H7 (cell line): ENCODE data around the gene FOXL2. TPM values are rescaled to one million over a fixed set of nuclear protein-coding genes. Genes with fewer than 3 reads are reported as not detected.
A peak's percentile ranks its signal among the peaks of the same experiment; 100 is the strongest.
"Not testable (repeated sequence)": the region's sequence is repeated elsewhere in the genome, so short reads cannot be mapped to it uniquely, and the experiment has no call there.

Experiments used
- DNase-seq: peaks from one replicate; pipeline ENCODE4 v3.0.0; 2012
- H3K27me3 ChIP-seq: 2 replicates; pipeline ENCODE4 v1.6.0; 2011; ENCODE audit warnings: mild to moderate bottlenecking, low read length; ENCODE audit not compliant: control insufficient read depth, insufficient read depth
- H3K36me3 ChIP-seq: replicated peaks from 2 replicates; pipeline ENCODE4 v1.5.1; 2011; ENCODE audit warnings: low read length; ENCODE audit not compliant: control insufficient read depth, insufficient read depth
- H3K4me3 ChIP-seq: 2 replicates; pipeline ENCODE4 v1.5.1; 2011; ENCODE audit warnings: low read depth, mild to moderate bottlenecking, control low read depth, low read length, moderate library complexity; ENCODE audit not compliant: insufficient read depth
- total RNA-seq: library from RNA; depleted of rRNA; stranded (reverse); fragments of >200 nt; shearing (Covaris generic); gene quantifications from 2 replicates; pipeline ENCODE4 v1.2.3, GENCODE V29; 2014

FOXL2 gene
- total RNA-seq, 1 experiment from 2014 or later: 1.6 TPM

DNA sequence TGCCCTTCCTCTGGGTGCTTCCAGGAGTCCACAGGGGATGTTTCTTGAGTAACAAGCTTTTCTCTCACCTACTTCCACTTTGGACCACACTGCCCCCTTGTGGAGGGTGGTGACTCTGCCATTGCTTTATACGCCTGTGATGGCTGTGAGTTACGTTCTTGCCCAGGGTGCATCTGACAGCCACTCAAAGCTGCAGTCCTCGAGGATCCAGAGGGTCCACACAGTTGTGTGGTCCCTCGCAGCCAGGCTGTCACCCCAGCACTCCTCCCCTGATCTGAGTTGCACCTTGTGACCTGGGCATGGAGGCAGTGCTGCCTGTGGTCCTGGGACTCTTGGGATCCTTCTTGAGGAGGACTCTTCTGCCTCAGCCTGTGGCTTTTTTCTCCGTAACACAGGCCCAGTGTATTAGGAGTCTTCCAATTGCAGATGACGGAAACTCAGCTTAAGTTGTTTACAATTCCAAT lies 23.4 kb downstream of the FOXL2 start:
- DNase-seq: peak; percentile 84
- H3K4me3 ChIP-seq: no peak overlapping the region
- no peaks in the 10 kb centered on the region for H3K36me3 ChIP-seq
- no peaks in the 10 kb centered on the region for H3K27me3 ChIP-seq

DNA sequence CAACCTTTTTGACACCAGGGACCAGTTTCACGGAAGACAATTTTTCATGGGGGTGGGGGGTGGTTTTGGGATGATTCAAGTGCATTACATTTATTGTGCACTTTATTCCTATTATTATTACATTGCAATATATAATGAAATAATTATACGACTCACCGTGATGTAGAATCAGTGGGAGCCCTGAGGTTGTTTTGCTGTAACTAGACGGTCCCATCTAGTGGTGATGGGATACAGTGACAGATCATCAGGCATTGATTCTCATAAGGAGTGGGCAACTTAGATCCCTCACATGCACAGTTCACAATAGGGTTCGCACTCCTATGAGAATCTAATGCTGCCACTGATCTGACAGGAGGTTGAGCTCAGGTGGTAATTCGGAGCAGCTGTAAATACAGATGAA lies 24.5 kb downstream of the FOXL2 start:
- not testable (repeated sequence) for H3K4me3 ChIP-seq, H3K27me3 ChIP-seq, H3K36me3 ChIP-seq, DNase-seq

- no peaks in the 10 kb centered on the region for H3K27me3 ChIP-seq
- DNase-seq: no peak
- no peak overlapping the region for H3K4me3 ChIP-seq
- H3K36me3 ChIP-seq: no peaks in the 10 kb centered on the region
Observed at GRCh38 chr3:138921316-138922292, 25.3 kb downstream of the FOXL2 start.

- no peak overlapping the region for H3K4me3 ChIP-seq
- H3K27me3 ChIP-seq: peaks cover 2% of the 10 kb centered on the region; the same call in 1 of the 2 replicates
- no peaks in the 10 kb centered on the region for H3K36me3 ChIP-seq
- peak; percentile 45 for DNase-seq
Observed at GRCh38 chr3:138919325-138919724, 27.6 kb downstream of the FOXL2 start.

DNA sequence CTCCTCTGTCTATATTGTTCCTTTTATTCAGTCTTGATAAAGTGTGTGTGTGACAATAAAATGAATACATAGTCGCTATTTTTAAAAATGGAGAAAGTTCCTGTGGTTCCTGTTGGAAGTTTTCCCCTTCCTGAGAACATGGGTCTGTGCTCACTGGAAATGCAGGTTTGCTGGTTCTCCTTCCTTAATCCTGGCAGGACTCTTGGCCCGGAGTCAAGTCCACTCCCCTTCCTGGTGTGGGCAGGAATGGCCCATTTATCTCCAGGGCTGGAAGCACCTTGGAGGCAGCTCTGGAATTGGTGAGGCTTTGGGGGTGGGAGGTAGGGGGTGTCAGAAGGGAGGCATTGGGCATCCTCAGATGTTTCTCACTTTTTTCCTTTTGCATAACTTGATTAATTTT lies 30.1 kb downstream of the FOXL2 start:
- Histone ChIP-seq H3K4me3 (no peak overlapping the region), H3K36me3 (no peaks in the 10 kb centered on the region), H3K27me3 (peaks cover 2% of the 10 kb centered on the region; the same call in 1 of the 2 replicates)
- no peak for DNase-seq

- Histone ChIP-seq H3K4me3 (peak overlapping the region; percentile 86), H3K36me3 (no peaks in the 10 kb centered on the region), H3K27me3 (peaks cover 2% of the 10 kb centered on the region; the same call in 1 of the 2 replicates)
- DNase-seq: peak; percentile 98
Observed at GRCh38 chr3:138915503-138916498, 31.1 kb downstream of the FOXL2 start.

DNA sequence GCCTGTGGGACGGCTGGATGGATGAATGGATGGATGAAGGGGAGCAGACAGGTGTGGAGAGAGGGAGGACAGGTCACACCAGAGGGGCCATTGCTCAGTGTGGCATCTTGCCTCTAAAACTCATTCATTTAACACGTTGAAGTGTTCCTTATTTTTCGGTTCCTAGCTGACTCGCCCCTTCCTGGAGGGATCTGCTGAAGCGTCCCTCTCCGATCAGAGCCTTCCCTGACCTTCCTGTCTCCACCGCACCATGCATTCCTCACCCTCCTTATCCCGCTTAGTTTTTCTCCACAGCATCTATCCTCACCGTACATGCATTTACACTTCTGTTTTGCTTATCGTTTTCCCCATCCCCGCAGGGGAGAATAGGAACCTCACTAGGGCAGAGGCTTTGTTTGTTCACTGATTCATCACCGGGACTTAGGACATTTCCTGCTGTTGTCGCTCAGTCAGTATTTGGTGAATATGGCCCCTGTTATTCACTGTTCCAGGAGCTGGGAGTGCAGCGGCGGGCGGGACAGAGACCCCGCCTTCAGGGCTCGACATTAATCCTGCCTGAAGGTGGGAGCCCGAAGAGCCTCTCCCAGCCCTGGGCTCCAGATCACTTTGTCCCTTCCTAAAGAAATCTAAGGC lies 32.0 kb downstream of the FOXL2 start:
- H3K36me3 ChIP-seq: no peaks in the 10 kb centered on the region
- DNase-seq: peak; percentile 66
- H3K4me3 ChIP-seq: peak overlapping the region; percentile 86
- peaks cover 2% of the 10 kb centered on the region; the same call in 1 of the 2 replicates for H3K27me3 ChIP-seq

DNA sequence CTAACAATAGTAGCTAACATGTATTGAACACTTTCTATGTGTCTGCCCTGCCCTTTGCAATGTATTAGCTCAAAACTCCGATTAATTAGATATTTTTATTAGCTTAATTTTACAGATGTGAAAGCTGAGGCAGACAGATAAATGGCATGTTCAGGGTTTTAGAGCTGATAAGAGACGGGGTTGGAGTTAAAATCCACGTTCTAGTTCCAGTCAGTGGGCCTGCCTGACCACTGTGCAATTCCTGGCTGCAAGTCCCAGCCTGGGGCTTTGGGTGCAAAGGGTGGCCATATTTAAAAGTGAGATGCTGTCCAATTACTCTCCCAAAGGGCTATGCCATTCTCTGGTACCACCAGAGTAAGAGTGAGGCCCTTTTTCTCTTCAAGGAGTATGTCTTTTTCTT lies 33.2 kb downstream of the FOXL2 start:
- no peak for DNase-seq
- Histone ChIP-seq H3K36me3 (no peaks in the 10 kb centered on the region), H3K4me3 (no peak overlapping the region), H3K27me3 (peaks cover 2% of the 10 kb centered on the region; the same call in 1 of the 2 replicates)

- H3K36me3 ChIP-seq: no peaks in the 10 kb centered on the region
- no peak for DNase-seq
- peaks cover 2% of the 10 kb centered on the region; the same call in 1 of the 2 replicates for H3K27me3 ChIP-seq
Observed at GRCh38 chr3:138912237-138912636, 34.7 kb downstream of the FOXL2 start.

GRCh38 chr3:138911621-138912020 lies 35.3 kb downstream of the FOXL2 start:
- no peak for DNase-seq
- H3K36me3 ChIP-seq: no peaks in the 10 kb centered on the region
- H3K4me3 ChIP-seq: no peak overlapping the region
- peaks cover 2% of the 10 kb centered on the region; the same call in 1 of the 2 replicates for H3K27me3 ChIP-seq

More at GRCh38 chr3:138912237-138912636, 34.7 kb downstream of the FOXL2 start:
- H3K4me3 ChIP-seq: no peak overlapping the region

DNA sequence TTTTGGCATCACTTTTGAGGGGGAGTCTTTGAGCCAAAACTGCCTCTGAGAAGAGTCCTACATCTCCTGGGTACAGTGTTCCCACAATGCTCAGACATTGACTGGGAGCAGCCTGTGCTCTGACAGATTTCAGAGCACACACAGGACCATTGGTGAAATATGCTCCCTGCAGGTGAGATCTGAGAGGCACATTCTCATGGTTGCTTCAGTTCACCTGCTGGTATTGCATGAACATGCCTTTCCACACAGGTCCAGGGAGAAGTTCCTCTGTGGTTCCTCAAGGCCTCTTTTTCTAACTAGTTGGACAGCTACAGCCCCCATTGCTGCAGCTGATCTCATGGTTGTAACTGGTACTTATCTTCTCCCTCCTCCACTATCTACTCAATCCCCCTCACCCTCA lies 37.0 kb downstream of the FOXL2 start:
- Histone ChIP-seq H3K36me3 (no peaks in the 10 kb centered on the region), H3K27me3 (peaks cover 2% of the 10 kb centered on the region; the same call in 1 of the 2 replicates), H3K4me3 (no peak overlapping the region)
- DNase-seq: no peak

- no peak for DNase-seq
- H3K36me3 ChIP-seq: no peaks in the 10 kb centered on the region
- no peak overlapping the region for H3K4me3 ChIP-seq
- H3K27me3 ChIP-seq: no peaks in the 10 kb centered on the region
Observed at GRCh38 chr3:138908846-138909245, 38.1 kb downstream of the FOXL2 start.

DNA sequence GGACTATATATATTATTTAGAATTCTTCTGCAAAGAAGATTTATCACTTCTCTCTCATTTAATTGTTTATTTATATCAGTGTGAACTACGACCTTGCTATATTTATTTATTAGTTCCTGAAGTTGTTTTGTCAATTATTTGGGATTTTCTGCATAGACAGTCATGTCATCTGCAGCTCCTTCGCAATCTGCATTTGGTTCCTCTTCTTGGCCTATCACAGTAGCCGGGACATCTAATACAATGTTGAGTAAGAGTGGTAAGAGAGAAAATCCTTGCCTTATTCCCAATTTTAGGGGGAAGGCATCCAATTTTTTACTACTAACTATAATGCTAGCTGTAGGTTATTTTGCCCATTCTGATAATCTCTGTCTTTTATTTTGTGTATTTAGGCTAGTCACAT lies 39.4 kb downstream of the FOXL2 start:
- DNase-seq: no peak

DNA sequence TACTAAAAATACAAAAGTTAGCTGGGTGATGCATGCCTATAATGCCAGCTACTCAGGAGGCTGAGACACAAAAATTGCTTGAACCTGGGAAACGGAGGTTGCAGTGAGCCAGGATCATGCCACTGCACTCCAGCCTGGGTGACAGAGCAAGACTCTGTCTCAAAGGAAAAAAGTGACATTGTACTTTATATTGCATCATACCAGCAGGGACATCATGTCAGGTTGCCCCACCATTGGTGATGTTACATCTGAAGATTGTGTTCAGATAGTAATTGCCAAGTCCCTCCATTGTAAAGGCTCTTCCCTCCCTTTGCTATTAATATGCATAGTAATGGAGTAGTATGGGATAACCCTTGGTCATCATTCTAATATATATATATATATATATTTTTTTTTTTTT lies 44.8 kb downstream of the FOXL2 start:
- Histone ChIP-seq H3K36me3 (no peaks in the 10 kb centered on the region), H3K27me3 (no peaks in the 10 kb centered on the region), H3K4me3 (no peak overlapping the region)
- no peak for DNase-seq

More for the DNA sequence above, 39.4 kb downstream of the FOXL2 start:
- no peaks in the 10 kb centered on the region for H3K27me3 ChIP-seq
- H3K36me3 ChIP-seq: no peaks in the 10 kb centered on the region
- H3K4me3 ChIP-seq: no peak overlapping the region
